DOHH2 (cell line): ENCODE data around the gene APOH.

Experiments used
- CTCF ChIP-seq: fragments of 200-600 bp; sonication (generic); IDR thresholded peaks from one replicate; pipeline ENCODE4 v1.5.1; 2014; ENCODE audit warnings: antibody characterized with exemption, mild to moderate bottlenecking, low read depth, low read length; ENCODE audit not compliant: poor library complexity, severe bottlenecking
- EZH2phosphoT487 ChIP-seq: fragments of 200-600 bp; sonication (generic); IDR thresholded peaks from 2 replicates; pipeline ENCODE4 v1.6.1; 2017; ENCODE audit warnings: borderline replicate concordance, mild to moderate bottlenecking, antibody characterized with exemption, low read length, moderate library complexity, mixed read lengths

- TF ChIP-seq CTCF (no peak), EZH2phosphoT487 (no peak)
These were observed 746 bp upstream of the APOH start for GRCh38 chr17:66229783-66230538.
